GM12875 (cell line): Measurements from ENCODE around the gene IL1R1.

Experiments
- H3K4me3 ChIP-seq: one replicate; pipeline ENCODE4 v1.5.1; 2011; ENCODE audit warnings: low read depth, low read length, control low read depth
- CTCF ChIP-seq: IDR thresholded peaks from 2 replicates; pipeline ENCODE4 v1.5.1; 2011; ENCODE audit warnings: low read depth, mild to moderate bottlenecking, control low read depth, inconsistent platforms, low read length, moderate library complexity, borderline replicate concordance; ENCODE audit not compliant: insufficient read depth

Gene IL1R1

DNA sequence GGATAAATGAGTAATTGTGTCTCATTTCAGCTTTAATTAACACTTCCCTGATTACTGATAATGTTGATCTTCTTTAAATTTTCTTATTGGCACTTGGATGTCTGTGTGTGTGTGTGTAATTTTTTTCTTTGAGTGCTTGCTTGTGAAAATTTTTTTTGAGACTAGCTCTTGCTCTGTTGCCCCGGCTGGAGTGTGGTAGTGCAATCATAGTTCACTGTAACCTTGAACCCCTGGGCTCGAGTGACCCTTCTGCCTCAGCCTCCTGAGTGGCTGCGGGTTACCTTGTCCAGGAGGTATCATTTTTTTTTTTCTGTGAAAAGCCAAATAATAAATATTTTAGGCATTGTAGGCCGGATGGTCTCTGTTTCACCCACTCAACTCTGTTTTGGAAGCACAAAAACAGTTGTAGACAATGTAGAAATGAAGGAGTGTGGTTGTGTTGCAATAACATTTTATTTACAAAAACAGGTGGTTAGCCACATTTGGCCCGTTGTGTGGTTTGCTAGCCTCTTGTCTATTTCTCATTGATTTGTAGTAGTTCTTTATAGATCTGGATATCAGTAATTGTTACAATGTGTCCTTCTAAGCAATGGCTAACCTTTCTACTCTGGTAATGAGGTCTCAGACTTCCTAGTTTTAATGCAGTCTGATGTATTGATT is 52.2 kb downstream of the IL1R1 start:
- TF ChIP-seq CTCF = no peak

DNA sequence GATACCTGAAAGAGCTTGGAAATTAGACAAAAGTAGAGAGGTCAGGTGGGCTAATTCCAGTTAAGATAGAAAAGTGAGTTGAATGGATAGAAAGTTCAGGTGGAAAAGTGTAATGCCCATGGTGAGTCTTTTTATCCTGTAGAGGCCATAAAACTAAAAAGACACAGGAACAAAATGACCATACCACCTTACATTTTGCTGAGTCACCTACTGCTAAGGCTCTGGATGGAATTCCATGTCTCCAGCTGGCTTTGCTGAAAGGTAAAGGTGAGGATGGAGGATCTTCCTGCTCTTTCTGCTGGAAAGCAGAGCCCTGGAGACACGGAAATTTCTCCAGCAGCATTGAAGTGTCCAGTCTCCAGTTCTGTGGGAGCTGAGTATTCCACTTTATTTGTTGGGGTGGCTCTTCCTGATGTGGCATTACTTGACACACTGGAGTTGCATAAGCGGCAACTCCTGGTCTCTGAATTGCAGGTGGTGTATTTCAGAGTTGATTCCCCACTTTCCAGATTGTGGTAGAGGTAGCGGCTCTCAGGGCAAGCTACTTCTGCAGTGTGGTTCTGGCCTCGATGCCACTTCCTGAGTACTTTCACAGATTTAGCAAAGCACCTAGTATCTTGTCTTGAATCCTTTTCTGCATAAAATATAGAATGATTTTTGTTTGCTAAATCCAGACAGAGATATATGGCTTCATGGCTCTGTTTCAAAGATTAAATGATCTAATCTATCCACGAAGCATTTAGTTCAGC is 55.0 kb downstream of the IL1R1 start:
- H3K4me3 ChIP-seq = no peak overlapping the region
- TF ChIP-seq CTCF = no peak

More for the DNA sequence above, 52.2 kb downstream of the IL1R1 start:
- H3K4me3 ChIP-seq = no peak overlapping the region

DNA sequence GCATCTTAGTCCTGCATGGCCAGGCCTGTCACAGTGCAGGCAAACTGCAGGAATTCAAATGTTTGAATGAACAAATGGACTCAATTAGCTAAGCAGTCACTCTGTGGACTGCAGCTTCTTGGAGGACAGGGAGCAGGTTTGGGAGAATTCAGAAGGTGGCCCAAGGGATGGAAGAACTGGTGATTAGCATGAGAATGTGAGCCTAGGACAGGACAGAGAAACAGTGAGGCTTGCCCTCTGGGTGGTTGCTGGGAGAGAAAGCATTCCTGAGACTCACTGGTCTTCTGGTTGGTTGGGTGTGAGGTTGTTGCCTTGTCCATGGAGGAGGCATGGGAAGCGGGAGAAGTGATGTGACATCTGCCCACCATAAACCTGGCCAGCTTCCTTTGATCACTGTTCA is 58.0 kb downstream of the IL1R1 start:
- no peak for TF ChIP-seq CTCF
- no peak overlapping the region for H3K4me3 ChIP-seq

DNA sequence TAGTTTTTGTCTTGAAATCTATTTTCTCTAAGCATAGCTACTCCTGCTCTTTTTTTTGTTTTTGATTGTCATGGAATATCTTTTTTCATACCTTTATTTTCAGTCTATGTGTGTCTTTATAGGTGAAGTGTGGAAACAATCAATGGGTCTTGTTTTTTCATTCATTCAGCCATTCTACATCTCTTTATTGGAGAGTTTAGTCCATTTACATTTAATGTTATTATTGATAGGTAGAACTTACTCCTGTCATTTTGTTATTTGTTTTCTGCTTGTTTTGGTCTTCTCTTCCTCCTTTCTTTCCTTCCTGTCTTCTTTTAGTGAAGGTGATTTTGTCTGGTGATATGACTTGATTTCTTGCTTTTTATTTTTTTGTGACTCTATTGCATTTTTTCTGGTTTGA is 62.1 kb downstream of the IL1R1 start:
- H3K4me3 ChIP-seq = no peak overlapping the region
- TF ChIP-seq CTCF = no peak

GRCh38 chr2:102206666-102207341 is 64.3 kb downstream of the IL1R1 start:
- no peak overlapping the region for H3K4me3 ChIP-seq
- no peak for TF ChIP-seq CTCF

DNA sequence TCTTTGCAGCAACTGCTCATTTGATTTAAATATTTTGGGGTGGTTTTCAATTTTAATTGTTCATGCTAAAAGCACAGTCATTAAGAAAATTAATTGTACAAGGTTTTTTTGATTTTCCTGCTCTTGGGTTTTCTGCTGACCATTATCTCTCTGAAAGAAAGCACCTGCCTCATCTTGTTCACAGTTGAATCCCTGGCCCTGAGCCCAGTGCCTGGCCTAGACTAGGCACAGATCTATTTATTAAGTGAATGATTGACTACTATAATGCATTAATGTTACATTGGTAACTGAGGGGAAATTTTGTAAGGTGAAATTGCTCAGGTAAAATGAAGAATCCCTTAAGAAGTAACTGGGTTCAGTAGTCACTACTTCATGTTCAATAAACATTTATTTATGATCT is 66.2 kb downstream of the IL1R1 start:
- TF ChIP-seq CTCF = no peak
- H3K4me3 ChIP-seq = no peak overlapping the region
